ENCODE results near the gene SDS.

GRCh38 chr12:113364698-113365097 is 39.0 kb downstream of the SDS start:
- TF ChIP-seq, protein P1, sequence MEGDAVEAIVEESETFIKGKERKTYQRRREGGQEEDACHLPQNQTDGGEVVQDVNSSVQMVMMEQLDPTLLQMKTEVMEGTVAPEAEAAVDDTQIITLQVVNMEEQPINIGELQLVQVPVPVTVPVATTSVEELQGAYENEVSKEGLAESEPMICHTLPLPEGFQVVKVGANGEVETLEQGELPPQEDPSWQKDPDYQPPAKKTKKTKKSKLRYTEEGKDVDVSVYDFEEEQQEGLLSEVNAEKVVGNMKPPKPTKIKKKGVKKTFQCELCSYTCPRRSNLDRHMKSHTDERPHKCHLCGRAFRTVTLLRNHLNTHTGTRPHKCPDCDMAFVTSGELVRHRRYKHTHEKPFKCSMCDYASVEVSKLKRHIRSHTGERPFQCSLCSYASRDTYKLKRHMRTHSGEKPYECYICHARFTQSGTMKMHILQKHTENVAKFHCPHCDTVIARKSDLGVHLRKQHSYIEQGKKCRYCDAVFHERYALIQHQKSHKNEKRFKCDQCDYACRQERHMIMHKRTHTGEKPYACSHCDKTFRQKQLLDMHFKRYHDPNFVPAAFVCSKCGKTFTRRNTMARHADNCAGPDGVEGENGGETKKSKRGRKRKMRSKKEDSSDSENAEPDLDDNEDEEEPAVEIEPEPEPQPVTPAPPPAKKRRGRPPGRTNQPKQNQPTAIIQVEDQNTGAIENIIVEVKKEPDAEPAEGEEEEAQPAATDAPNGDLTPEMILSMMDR (conservative IDR thresholded peaks at IDR 0.05; ENCODE audit: low read length) = no peak
- no peak for TF ChIP-seq EZH2phosphoT487 (IDR thresholded peaks at IDR 0.05; ENCODE audit: borderline replicate concordance, low read depth, low read length)
